Measurements from ENCODE around the gene HHAT.

HHAT gene

GRCh38 chr1:210465150-210465549 lies 136.4 kb downstream of the HHAT start:
- H3K4me1 ChIP-seq (ENCODE audit: insufficient read depth, low read length, poor library complexity, severe bottlenecking) = peaks cover 5% of the 10 kb centered on the region
- no peaks in the 10 kb centered on the region for H3K27me3 ChIP-seq (ENCODE audit: insufficient read depth, low read length, poor library complexity, severe bottlenecking)
- H3K4me3 ChIP-seq (ENCODE audit: low read length, poor library complexity, severe bottlenecking) = no peak overlapping the region
- no peaks in the 10 kb centered on the region for H3F3A ChIP-seq (ENCODE audit: low read depth)
- H3K4me2 ChIP-seq (ENCODE audit: low read depth, low read length, poor library complexity, severe bottlenecking) = no peak overlapping the region
- H3K9me3 ChIP-seq (ENCODE audit: insufficient read depth, low read depth, low read length) = no peaks in the 10 kb centered on the region
- H3K36me3 ChIP-seq (ENCODE audit: insufficient read depth, low read length) = no peaks in the 10 kb centered on the region
- TF ChIP-seq, protein P1, sequence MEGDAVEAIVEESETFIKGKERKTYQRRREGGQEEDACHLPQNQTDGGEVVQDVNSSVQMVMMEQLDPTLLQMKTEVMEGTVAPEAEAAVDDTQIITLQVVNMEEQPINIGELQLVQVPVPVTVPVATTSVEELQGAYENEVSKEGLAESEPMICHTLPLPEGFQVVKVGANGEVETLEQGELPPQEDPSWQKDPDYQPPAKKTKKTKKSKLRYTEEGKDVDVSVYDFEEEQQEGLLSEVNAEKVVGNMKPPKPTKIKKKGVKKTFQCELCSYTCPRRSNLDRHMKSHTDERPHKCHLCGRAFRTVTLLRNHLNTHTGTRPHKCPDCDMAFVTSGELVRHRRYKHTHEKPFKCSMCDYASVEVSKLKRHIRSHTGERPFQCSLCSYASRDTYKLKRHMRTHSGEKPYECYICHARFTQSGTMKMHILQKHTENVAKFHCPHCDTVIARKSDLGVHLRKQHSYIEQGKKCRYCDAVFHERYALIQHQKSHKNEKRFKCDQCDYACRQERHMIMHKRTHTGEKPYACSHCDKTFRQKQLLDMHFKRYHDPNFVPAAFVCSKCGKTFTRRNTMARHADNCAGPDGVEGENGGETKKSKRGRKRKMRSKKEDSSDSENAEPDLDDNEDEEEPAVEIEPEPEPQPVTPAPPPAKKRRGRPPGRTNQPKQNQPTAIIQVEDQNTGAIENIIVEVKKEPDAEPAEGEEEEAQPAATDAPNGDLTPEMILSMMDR (conservative IDR thresholded peaks at IDR 0.05; ENCODE audit: low read length) = no peak
- TF ChIP-seq EZH2phosphoT487 (IDR thresholded peaks at IDR 0.05; ENCODE audit: borderline replicate concordance) = no peak
- H3K9ac ChIP-seq (ENCODE audit: low read depth, low read length, poor library complexity, severe bottlenecking) = no peak overlapping the region
- H3K79me2 ChIP-seq (ENCODE audit: insufficient read depth, low read length) = no peaks in the 10 kb centered on the region
- no peaks in the 10 kb centered on the region for H3K9me2 ChIP-seq (replicated peaks; ENCODE audit: low read depth, low read length)
- H4K20me1 ChIP-seq (ENCODE audit: insufficient read depth, low read length, poor library complexity, severe bottlenecking) = no peaks in the 10 kb centered on the region
- no peak overlapping the region for H2AFZ ChIP-seq (ENCODE audit: low read length)

- no peak overlapping the region for H2AFZ ChIP-seq (ENCODE audit: low read length)
- no peak overlapping the region for H3K4me2 ChIP-seq (ENCODE audit: low read depth, low read length, poor library complexity, severe bottlenecking)
- H3K9me3 ChIP-seq (ENCODE audit: insufficient read depth, low read depth, low read length) = no peaks in the 10 kb centered on the region
- H3K9me2 ChIP-seq (replicated peaks; ENCODE audit: low read depth, low read length) = no peaks in the 10 kb centered on the region
- H3K4me1 ChIP-seq (ENCODE audit: insufficient read depth, low read length, poor library complexity, severe bottlenecking) = peaks cover 5% of the 10 kb centered on the region
- no peaks in the 10 kb centered on the region for H3K27me3 ChIP-seq (ENCODE audit: insufficient read depth, low read length, poor library complexity, severe bottlenecking)
- H3F3A ChIP-seq (ENCODE audit: low read depth) = no peaks in the 10 kb centered on the region
- no peaks in the 10 kb centered on the region for H3K79me2 ChIP-seq (ENCODE audit: insufficient read depth, low read length)
- H3K4me3 ChIP-seq (ENCODE audit: low read length, poor library complexity, severe bottlenecking) = no peak overlapping the region
- TF ChIP-seq, protein P1 (conservative IDR thresholded peaks at IDR 0.05; ENCODE audit: low read length) = no peak
- TF ChIP-seq EZH2phosphoT487 (IDR thresholded peaks at IDR 0.05; ENCODE audit: borderline replicate concordance) = no peak
- H3K36me3 ChIP-seq (ENCODE audit: insufficient read depth, low read length) = no peaks in the 10 kb centered on the region
- H4K20me1 ChIP-seq (ENCODE audit: insufficient read depth, low read length, poor library complexity, severe bottlenecking) = no peaks in the 10 kb centered on the region
- H3K9ac ChIP-seq (ENCODE audit: low read depth, low read length, poor library complexity, severe bottlenecking) = no peak overlapping the region
Measured at GRCh38 chr1:210467440-210468043, 138.8 kb downstream of the HHAT start.

DNA sequence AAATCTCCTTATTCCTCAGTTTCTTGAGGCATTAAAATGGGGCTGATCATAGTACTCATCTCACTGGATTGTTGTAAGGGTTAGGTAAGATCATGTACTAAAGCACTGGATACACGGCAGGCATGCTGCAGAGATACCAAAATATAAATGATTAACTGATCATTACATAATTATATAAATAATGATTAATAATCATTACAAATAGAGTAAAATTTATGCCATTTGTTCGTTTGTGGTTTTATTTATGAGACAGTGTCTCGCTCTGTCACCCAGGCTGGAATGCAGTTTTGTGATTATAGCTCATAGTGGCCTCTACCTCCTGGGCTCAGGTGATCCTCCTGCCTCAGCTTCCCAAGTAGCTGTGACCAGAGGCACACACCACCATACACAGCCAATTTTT lies 140.7 kb downstream of the HHAT start:
- H3K9ac ChIP-seq (ENCODE audit: low read depth, low read length, poor library complexity, severe bottlenecking) = no peak overlapping the region
- no peak for TF ChIP-seq EZH2phosphoT487 (IDR thresholded peaks at IDR 0.05; ENCODE audit: borderline replicate concordance)
- TF ChIP-seq, protein P1 (conservative IDR thresholded peaks at IDR 0.05; ENCODE audit: low read length) = no peak

More for the DNA sequence above, 140.7 kb downstream of the HHAT start:
- no peaks in the 10 kb centered on the region for H3K36me3 ChIP-seq (ENCODE audit: insufficient read depth, low read length)
- no peaks in the 10 kb centered on the region for H3K27me3 ChIP-seq (ENCODE audit: insufficient read depth, low read length, poor library complexity, severe bottlenecking)
- no peaks in the 10 kb centered on the region for H3F3A ChIP-seq (ENCODE audit: low read depth)
- H3K9me2 ChIP-seq (replicated peaks; ENCODE audit: low read depth, low read length) = no peaks in the 10 kb centered on the region
- H4K20me1 ChIP-seq (ENCODE audit: insufficient read depth, low read length, poor library complexity, severe bottlenecking) = no peaks in the 10 kb centered on the region
- no peak overlapping the region for H3K4me2 ChIP-seq (ENCODE audit: low read depth, low read length, poor library complexity, severe bottlenecking)
- no peaks in the 10 kb centered on the region for H3K9me3 ChIP-seq (ENCODE audit: insufficient read depth, low read depth, low read length)
- H3K4me1 ChIP-seq (ENCODE audit: insufficient read depth, low read length, poor library complexity, severe bottlenecking) = peaks cover 19% of the 10 kb centered on the region
- no peak overlapping the region for H2AFZ ChIP-seq (ENCODE audit: low read length)
- H3K79me2 ChIP-seq (ENCODE audit: insufficient read depth, low read length) = no peaks in the 10 kb centered on the region
- H3K4me3 ChIP-seq (ENCODE audit: low read length, poor library complexity, severe bottlenecking) = no peak overlapping the region

All from Loucy (cell line).